ENCODE measurements around the gene PARVA. TPM values are rescaled to one million over a fixed set of nuclear protein-coding genes. Genes with fewer than 3 reads are reported as not detected.

The PARVA gene
- total RNA-seq, 3 donors from 2014 or later = 55.7 to 191 (median 57.1) TPM

DNA sequence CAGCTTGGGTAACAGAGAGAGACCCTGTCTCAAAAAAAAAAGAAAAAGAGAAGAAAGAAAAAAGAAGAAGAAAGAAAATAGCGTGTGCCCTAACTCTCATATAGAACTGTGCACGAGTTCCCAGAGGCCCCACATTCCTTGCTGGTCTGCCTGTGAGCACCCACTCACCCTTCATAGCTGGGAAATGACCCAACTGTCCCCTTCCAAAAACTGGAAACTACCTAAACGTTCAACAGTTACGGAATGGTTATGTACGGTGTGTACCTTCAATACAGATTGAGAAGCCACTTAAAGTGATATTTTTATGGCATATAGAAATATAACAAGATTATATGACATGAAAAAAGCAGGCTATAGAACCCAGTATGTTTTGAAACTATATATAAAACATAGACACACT, 82.0 kb downstream of the PARVA start:
- Histone ChIP-seq H3K9me3 (peaks cover 3% of the 10 kb centered on the region), H3K4me1 (ENCODE audit: low read depth) (no peaks in the 10 kb centered on the region), H3K4me3 (no peak overlapping the region), H3K36me3 (ENCODE audit: low read depth) (no peaks in the 10 kb centered on the region)
- intact Hi-C loops (cut with DNase I, micrococcal nuclease) = no loop called here
- ATAC-seq = no peak
- no peak for DNase-seq
- TF ChIP-seq CTCF (IDR thresholded peaks at IDR 0.05) = no peak

- no peak for ATAC-seq
- Histone ChIP-seq H3K4me3 (no peak overlapping the region), H3K4me1 (ENCODE audit: low read depth) (no peaks in the 10 kb centered on the region), H3K9me3 (peaks cover 4% of the 10 kb centered on the region), H3K36me3 (ENCODE audit: low read depth) (no peaks in the 10 kb centered on the region)
- intact Hi-C loops (cut with DNase I, micrococcal nuclease) = no loop called here
- DNase-seq = no peak
- TF ChIP-seq CTCF (IDR thresholded peaks at IDR 0.05) = no peak
These were observed 82.6 kb downstream of the PARVA start for GRCh38 chr11:12459865-12460444.

DNA sequence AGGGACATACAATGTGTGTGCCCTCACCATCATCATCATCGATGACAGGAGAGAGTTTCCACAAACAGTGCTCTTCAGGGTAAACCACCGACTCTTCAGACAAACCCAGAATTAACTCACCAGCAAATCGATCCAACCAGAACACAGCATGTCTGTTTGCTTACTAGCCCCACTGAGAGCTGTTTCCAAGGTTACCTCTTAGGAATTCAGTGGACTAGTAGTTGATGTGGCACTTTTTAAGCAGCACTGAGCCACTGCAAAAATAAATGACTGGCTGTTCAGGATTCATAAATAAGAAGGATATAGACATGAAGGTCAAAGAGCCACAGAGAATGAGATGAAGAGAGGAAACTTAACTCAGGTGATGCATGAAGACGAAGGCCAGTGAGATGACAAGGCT, 83.1 kb downstream of the PARVA start:
- Histone ChIP-seq H3K9me3 (peaks cover 4% of the 10 kb centered on the region), H3K4me3 (no peak overlapping the region), H3K4me1 (ENCODE audit: low read depth) (no peaks in the 10 kb centered on the region), H3K36me3 (ENCODE audit: low read depth) (no peaks in the 10 kb centered on the region)
- DNase-seq (no peak), ATAC-seq (no peak)
- intact Hi-C loops (cut with DNase I, micrococcal nuclease) = no loop called here
- no peak for TF ChIP-seq CTCF (IDR thresholded peaks at IDR 0.05)

GRCh38 chr11:12461516-12461915, 84.1 kb downstream of the PARVA start:
- Histone ChIP-seq H3K36me3 (ENCODE audit: low read depth) (no peaks in the 10 kb centered on the region), H3K4me3 (no peak overlapping the region), H3K4me1 (ENCODE audit: low read depth) (no peaks in the 10 kb centered on the region), H3K9me3 (peaks cover 4% of the 10 kb centered on the region)
- intact Hi-C loops (cut with DNase I, micrococcal nuclease) = no loop called here
- TF ChIP-seq CTCF (IDR thresholded peaks at IDR 0.05) = no peak
- no peak for ATAC-seq
- no peak for DNase-seq

DNA sequence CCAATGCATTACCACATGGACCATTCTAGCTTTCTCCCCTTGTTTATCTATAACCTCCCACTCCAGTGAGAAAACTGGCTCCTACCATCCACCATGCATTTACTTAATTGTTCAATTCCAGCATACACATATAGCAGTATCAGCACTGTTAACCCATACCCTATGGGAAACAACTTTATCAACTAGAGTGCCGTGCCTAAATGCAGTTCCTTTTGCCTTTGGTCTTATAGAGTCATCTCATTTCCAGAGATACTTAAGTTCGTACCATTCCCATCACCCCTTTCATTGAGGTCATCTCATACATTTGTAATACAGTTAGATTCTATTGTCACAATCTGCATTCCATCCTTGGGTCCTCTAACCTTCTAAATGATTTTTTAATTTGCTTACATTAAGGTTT, 86.9 kb downstream of the PARVA start:
- Histone ChIP-seq H3K4me3 (no peak overlapping the region), H3K4me1 (ENCODE audit: low read depth) (no peaks in the 10 kb centered on the region), H3K9me3 (peaks cover 4% of the 10 kb centered on the region), H3K36me3 (ENCODE audit: low read depth) (no peaks in the 10 kb centered on the region)
- intact Hi-C loops (cut with DNase I, micrococcal nuclease) = no loop called here
- no peak for TF ChIP-seq CTCF (IDR thresholded peaks at IDR 0.05)
- no peak for DNase-seq
- no peak for ATAC-seq

GRCh38 chr11:12465332-12465731, 88.0 kb downstream of the PARVA start:
- H3K4me1 ChIP-seq (ENCODE audit: low read depth) = no peaks in the 10 kb centered on the region

More at GRCh38 chr11:12465332-12465731, 88.0 kb downstream of the PARVA start:
- intact Hi-C loops (cut with DNase I, micrococcal nuclease) = no loop called here
- ATAC-seq (no peak), DNase-seq (no peak)
- no peak for TF ChIP-seq CTCF (IDR thresholded peaks at IDR 0.05)
- Histone ChIP-seq H3K36me3 (ENCODE audit: low read depth) (no peaks in the 10 kb centered on the region), H3K4me3 (no peak overlapping the region), H3K9me3 (peaks cover 4% of the 10 kb centered on the region)
